ENCODE measurements around the gene IMMP2L.

DNA sequence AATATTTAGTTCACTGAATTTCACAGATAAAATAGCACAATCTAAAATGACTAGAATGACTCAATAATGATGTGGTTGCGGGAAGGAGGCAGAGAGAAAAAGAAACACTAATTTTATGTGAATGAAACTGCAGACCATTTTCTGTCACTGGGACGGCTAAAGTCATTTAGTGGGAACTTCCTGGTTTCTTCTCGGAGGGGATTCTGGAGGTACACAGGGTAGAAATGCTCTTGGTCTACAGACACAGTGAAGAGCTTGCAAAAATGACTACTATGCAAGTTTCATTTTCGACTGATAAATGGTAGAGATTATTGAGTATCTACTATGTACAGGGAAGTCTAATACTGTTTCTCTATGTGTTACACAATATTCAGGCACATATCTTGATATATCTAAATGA lies 534.9 kb downstream of the IMMP2L start:
- TF ChIP-seq, protein P1, sequence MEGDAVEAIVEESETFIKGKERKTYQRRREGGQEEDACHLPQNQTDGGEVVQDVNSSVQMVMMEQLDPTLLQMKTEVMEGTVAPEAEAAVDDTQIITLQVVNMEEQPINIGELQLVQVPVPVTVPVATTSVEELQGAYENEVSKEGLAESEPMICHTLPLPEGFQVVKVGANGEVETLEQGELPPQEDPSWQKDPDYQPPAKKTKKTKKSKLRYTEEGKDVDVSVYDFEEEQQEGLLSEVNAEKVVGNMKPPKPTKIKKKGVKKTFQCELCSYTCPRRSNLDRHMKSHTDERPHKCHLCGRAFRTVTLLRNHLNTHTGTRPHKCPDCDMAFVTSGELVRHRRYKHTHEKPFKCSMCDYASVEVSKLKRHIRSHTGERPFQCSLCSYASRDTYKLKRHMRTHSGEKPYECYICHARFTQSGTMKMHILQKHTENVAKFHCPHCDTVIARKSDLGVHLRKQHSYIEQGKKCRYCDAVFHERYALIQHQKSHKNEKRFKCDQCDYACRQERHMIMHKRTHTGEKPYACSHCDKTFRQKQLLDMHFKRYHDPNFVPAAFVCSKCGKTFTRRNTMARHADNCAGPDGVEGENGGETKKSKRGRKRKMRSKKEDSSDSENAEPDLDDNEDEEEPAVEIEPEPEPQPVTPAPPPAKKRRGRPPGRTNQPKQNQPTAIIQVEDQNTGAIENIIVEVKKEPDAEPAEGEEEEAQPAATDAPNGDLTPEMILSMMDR (IDR thresholded peaks at IDR 0.05) = no peak
- no peak for TF ChIP-seq POLR2A (IDR thresholded peaks at IDR 0.05)
